Measurements from ENCODE around the gene PDE3A.
"Not testable (repeated sequence)": the region's sequence is repeated elsewhere in the genome, so short reads cannot be mapped to it uniquely, and the experiment has no call there.

Gene PDE3A

GRCh38 chr12:20548611-20549010 is 180.3 kb downstream of the PDE3A start:
- DNase-seq (ENCODE audit: low read depth, low spot score), result no peak

- DNase-seq (ENCODE audit: low read depth, low spot score), result no peak
Measured at GRCh38 chr12:20549108-20549719, 180.9 kb downstream of the PDE3A start.

GRCh38 chr12:20551742-20552442 is 183.6 kb downstream of the PDE3A start:
- not testable (repeated sequence) for DNase-seq (ENCODE audit: low read depth, low spot score)

- not testable (repeated sequence) for DNase-seq (ENCODE audit: low read depth, low spot score)
Measured at GRCh38 chr12:20552586-20552985, 184.2 kb downstream of the PDE3A start.

GRCh38 chr12:20555015-20555414 is 186.7 kb downstream of the PDE3A start:
- DNase-seq (ENCODE audit: low read depth, low spot score), result no peak

- no peak for DNase-seq (ENCODE audit: low read depth, low spot score)
Measured at GRCh38 chr12:20555771-20556170, 187.4 kb downstream of the PDE3A start.

GRCh38 chr12:20557096-20557495 is 188.8 kb downstream of the PDE3A start:
- DNase-seq (ENCODE audit: low read depth, low spot score), result no peak

GRCh38 chr12:20560935-20561334 is 192.6 kb downstream of the PDE3A start:
- DNase-seq (ENCODE audit: low read depth, low spot score), result no peak

GRCh38 chr12:20561871-20562270 is 193.5 kb downstream of the PDE3A start:
- DNase-seq (ENCODE audit: low read depth, low spot score), result no peak

- no peak for DNase-seq (ENCODE audit: low read depth, low spot score)
Measured at GRCh38 chr12:20567413-20567812, 199.1 kb downstream of the PDE3A start.

- no peak for DNase-seq (ENCODE audit: low read depth, low spot score)
Measured at GRCh38 chr12:20572451-20572850, 204.1 kb downstream of the PDE3A start.

GRCh38 chr12:20576528-20576927 is 208.2 kb downstream of the PDE3A start:
- DNase-seq (ENCODE audit: low read depth, low spot score), result no peak

- no peak for DNase-seq (ENCODE audit: low read depth, low spot score)
Measured at GRCh38 chr12:20577054-20577453, 208.7 kb downstream of the PDE3A start.

GRCh38 chr12:20578142-20578541 is 209.8 kb downstream of the PDE3A start:
- no peak for DNase-seq (ENCODE audit: low read depth, low spot score)

- DNase-seq (ENCODE audit: low read depth, low spot score), result no peak
Measured at GRCh38 chr12:20585055-20585625, 216.8 kb downstream of the PDE3A start.

GRCh38 chr12:20585913-20586312 is 217.6 kb downstream of the PDE3A start:
- no peak for DNase-seq (ENCODE audit: low read depth, low spot score)

GRCh38 chr12:20588042-20588441 is 219.7 kb downstream of the PDE3A start:
- DNase-seq (ENCODE audit: low read depth, low spot score), result no peak

GRCh38 chr12:20590570-20590969 is 222.2 kb downstream of the PDE3A start:
- no peak for DNase-seq (ENCODE audit: low read depth, low spot score)

- no peak for DNase-seq (ENCODE audit: low read depth, low spot score)
Measured at GRCh38 chr12:20592556-20592955, 224.2 kb downstream of the PDE3A start.

GRCh38 chr12:20593611-20594010 is 225.3 kb downstream of the PDE3A start:
- DNase-seq (ENCODE audit: low read depth, low spot score), result no peak

GRCh38 chr12:20596061-20596460 is 227.7 kb downstream of the PDE3A start:
- DNase-seq (ENCODE audit: low read depth, low spot score), result no peak

GRCh38 chr12:20599757-20600156 is 231.4 kb downstream of the PDE3A start:
- DNase-seq (ENCODE audit: low read depth, low spot score), result no peak

GRCh38 chr12:20601668-20602280 is 233.4 kb downstream of the PDE3A start:
- no peak for DNase-seq (ENCODE audit: low read depth, low spot score)
